Stimulated activated CD4-positive, alpha-beta T cell treated with anti-CD3 and anti-CD28 coated beads, Interleukin-1b, Interleukin-23, amount 100 ng/mL, for 4 hours (primary cell): ENCODE results near the gene EGLN3.

Source experiments
- DNase-seq, 2 donors: peaks; one replicate each; pipeline ENCODE4 v3.0.0-alpha.2; 2020; ENCODE audit warnings: low read depth in 2 of 2

EGLN3 gene

DNA sequence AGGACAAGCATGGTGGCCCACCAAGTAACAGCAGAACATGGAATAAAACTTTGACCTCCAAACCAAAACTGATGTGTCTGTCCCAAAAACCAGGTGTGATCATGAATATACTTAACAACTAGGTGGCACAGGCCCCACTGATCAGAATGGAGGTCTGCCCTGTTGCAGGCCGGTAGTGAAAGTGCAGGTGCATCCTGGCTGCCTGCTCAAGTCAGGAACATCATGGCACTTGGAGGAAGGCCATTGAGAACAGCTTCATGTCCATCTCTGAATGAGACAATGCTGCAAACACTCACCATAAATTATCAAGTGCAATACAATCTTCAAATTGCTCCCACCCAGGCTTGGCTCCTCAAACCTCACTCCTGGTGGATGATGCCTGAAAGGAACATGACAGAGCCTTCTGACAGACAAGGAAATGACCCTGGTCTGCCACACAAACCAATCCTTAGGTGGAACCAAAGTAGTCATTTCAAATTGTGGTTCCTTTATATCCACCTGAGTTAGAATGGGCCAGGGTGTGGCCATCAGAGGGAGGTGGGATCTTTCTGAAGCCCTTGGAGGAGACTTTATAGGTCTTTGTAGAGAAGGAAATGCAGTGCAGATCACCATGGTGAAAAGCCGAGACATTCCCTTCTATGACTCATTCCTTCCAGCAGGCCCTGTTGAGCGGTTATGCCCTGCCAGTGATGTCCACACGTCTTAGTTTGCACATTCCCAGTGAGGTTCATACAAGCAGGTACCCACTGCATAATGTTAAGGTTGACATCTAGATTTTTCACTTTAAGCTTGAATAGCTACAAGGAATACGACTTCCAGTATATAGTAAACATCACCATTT lies 36.0 kb downstream of the EGLN3 start:
- DNase-seq, result no peak

DNA sequence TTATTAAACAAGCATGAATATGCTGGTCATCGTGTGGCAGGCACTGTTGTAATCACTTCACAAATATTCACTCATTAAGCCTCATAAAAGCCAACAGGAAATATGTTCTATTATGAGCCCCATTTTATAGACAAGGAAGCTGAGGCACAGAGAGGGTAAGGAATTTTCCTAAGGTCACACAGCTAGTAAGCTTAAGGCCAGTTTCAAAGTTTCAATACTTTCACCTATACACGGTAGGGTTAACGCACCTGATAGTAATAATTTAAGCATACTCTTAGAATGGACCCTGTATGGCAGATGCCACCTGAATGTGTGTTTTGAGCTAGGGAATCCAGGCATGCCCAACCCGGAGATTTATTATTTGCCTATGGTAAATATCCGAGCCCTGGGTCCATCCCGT lies 39.8 kb downstream of the EGLN3 start:
- no peak for DNase-seq

DNA sequence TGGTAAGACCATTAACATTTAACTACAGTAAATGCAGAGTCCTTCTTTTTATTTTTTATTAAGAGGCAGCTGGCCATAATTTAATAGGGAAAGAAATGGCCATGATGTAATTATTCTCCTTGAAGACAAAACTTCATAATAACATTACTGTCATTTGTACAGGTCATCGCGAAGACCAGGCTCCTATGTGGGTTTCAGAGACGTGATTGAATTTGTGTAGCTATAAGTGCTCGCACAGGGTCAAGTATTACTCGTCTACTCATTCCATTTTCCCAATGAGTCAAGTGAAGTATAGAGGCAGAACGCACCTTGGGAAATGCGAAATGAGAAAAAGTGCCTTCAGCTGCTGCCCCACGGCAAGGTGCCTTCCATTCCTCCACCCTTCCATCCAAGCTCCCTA lies 40.4 kb downstream of the EGLN3 start:
- no peak for DNase-seq

DNA sequence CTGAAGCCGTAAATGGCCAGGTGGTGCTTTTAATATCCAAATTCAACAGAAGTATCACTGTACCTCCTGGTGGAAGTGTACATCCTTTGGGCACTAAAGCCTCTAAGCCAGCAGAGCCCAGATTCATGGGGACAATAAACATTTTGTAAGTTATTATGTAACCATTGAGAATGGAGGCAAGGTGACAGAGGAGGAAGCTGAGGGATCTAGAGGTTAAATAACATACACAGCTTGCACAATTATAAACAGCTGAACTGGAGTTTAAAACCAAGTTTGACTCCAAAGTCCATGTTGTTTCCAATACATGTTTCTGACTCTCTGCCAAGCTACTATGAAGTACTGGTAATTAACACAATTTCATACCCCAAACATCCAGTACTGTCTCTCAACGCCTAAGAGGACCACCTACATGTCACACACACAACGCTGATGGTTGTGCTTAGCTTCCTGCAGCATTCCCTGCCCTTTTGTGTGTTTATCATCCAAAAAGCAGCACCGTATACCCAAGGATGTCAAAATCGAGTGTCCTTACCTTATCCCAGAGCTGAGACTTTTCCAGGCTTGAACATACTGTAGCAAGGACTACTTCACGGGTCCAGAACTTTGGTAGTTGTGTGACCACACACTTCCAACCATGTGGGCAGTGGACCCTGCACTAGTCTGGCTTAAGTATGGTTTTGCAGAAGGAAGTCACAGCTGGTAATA lies 41.3 kb downstream of the EGLN3 start:
- no peak for DNase-seq

DNA sequence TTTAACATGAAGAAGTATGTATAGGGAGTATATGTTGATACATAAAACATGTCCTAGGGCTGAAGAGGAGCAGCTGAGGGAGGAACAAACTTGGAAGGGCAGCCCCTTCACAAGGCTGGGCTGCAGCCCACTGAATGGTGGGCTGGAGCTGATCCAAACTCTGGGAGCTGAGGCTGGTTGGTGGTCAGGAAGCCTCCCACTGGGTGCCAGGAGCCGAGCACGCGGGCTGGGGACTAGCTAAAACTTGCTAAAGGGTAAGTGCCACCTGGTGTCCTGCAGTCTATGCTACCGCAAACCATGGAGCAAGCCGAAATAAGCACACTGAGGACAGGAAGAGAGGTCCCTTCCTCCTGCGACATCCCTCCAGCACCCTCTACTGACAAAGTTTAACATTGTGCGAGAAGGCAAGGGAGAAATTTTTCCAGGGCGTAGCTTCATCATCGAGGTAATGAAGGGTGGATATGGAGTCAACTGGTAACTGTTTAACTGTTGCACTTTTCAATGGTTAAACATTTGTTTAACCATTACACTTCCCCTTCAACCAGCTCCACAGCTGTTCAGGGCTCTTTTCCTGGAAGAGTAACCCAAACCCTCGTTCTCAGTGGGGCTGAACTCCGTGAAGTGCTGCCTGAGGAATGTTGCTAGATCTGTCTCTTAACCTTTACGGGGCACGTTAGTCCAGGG lies 42.2 kb downstream of the EGLN3 start:
- DNase-seq, result no peak

DNA sequence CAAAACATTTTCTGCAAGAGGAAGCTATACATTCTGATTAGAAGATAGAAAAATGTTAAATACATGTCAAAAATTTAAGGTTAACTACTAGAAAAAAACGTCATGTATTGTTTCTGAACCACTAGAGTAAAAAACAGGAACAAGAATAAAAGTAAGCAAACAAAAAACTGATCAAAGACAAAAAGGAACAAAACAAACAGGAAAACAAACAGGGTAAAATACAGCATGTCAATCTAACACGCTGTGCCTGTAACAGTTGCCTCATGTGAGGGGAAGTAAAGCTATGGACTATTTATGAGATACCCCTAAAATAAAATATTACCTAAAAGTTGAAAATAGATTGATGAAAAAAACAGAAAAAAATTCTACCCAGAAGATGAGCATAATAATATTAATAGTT lies 43.9 kb downstream of the EGLN3 start:
- no peak for DNase-seq

DNA sequence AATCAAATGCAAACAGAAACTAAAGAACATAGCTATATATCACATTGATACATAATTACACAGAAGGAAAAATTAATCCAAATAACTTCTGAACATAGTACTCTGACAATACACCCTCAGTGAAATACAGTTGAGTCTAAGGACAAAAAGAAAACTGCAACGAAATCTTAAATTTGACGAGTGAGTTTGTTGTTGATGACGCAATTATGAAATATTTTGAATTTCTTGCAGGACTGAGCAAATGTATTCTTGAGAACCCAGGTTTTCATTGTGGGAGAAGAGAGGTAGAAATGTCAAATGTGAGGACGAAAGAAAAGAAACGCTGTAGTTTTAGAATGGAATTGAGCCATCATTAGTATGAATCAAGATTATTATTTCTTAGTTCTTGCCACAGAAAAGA lies 46.3 kb downstream of the EGLN3 start:
- DNase-seq, result no peak

DNA sequence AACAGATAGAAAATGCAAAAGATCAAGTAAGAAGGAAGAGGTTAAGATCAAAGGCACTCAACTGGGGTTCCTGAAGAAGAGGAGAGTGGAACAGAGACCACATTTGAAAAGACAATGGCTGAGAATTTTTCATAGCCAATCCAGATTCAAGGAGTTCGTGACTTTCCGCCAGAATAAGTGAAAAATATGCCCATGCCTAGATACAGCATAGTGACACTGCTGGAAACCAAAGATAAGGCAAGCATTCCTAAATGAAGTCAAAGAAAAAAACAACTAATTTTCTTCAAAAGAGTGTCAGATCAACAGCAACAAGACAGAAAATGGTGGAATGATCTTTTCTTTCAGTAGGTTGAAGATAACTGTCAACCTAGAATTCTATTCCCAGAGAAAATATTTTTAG lies 47.5 kb downstream of the EGLN3 start:
- DNase-seq, result no peak

DNA sequence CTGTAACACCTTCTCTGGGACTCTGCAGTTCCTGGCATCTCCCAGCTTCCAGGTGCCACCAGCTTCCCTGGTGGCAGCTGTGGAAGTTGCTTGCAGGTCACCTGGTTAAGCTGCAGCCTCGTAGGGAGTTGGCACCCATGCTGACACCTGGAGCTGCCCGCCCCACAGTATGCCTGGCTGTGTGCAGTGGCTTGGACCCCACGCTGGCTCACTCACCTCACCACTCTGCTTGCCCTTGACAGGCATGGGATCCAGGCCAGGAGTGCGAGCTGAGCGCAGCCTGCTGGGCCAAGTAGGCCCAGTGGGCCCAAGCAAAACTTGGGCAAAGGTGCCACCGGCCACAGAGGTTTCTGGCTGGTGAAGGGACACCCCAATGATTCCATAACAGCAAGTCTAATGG lies 48.5 kb downstream of the EGLN3 start:
- no peak for DNase-seq

DNA sequence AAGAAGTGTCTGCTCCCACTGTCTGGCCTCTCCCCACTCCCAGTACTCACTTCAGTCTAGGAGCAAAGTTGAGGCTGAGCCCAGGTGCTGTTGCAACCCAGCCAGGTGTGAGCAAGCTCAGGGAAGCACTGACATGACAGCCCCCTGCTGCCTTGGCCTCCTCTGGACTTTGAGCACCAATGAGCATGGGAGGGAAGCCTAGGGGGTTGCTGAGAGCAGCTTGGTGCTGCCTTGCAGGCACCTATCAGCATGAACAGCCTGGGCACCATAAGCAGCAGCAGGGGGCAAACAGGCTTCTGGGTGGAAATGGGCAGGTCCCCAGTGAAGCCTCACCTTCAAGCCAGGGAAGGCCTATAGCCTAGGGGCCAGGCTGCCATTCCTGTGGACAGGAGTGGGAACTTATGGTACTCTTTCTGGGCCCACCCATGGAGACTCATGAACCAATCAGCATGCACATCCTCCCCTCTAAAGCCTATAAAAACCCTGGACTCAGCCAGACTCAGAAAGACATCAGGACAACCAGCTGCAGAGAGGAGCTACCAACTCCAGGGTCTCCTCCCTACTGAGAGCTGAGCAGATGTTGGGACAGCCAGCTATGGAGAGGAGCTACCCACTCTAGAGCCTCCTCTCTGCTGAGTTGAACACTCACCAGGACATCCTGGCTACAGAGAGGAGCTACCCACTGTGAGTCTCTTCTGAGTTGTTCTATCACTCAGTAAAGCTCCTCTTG lies 49.3 kb downstream of the EGLN3 start:
- DNase-seq, result no peak

DNA sequence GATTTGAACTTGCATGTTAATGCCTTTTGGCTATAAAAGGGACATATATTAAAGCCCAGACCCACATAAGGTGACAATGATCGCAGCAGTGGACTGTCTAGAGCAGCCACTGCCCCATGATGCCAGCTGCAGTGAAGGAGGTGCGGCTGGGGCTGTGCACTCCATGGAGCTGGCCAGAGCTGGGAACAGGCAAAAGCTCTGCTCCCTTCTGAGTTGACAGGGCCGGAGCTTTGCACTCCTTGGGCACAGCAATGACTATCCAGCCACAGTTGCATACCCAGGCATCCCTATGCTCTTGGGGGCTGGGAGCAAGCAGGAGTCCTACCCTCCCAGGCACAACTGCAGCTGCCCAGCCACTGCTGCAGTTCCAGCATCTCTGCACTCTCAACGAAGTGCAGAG lies 50.2 kb downstream of the EGLN3 start:
- DNase-seq, result no peak

DNA sequence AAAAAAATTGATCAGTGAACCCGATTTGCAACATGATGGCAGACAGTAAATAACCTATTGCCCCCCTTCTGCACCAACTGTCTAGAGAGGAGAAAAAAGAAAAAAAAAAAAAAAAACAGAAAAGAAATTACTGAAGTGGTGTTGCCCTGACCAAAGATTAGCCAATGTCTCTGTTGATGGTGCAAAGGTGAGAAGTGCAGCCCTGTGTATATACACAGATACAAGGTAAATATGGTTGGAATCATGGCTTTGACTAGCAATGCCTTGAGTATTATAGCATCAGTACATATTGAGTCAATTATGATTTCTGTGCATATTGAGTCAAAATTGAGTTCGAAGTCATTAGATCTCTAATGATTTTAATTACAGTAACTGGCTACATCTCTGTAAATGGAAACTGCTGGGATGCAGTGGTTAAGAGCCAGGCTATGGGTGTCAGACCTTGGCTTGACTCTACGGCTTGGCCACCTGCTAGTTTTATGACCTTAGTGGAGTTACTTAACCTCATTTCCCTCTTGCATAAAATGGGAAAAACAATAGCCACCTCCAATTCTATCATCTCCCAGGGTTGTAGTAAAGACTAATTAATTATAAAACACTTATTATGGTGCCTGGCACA lies 51.0 kb downstream of the EGLN3 start:
- no peak for DNase-seq

DNA sequence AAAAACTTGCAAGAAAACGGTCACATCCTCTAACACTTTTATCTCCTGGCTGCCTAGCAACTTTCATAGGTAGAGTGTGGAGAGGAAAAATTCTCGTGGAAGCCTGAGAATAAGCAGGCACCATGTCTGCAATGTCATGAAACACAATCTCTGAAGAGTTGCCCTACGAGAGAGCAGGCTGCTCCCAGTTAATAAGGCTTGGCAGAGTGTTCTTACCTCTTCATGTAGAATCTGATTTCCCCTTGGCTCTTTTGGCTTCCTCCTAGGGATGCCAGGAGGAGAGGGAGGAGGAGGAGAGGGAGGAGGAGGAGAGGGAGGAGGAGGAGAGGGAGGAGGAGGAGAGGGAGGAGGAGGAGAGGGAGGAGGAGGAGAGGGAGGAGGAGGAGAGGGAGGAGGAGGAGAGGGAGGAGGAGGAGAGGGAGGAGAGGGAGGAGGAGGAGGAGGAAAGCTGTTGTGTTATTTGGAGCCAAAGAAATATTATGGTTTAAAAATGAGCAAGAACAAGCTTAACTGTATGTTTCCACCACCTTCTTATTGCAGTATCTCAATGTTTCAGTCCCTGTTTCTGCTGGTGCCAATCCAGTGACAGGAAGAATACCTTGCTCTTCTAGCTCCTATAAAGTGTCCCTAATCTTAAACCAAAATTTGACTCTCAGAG lies 52.9 kb downstream of the EGLN3 start:
- DNase-seq, result no peak

DNA sequence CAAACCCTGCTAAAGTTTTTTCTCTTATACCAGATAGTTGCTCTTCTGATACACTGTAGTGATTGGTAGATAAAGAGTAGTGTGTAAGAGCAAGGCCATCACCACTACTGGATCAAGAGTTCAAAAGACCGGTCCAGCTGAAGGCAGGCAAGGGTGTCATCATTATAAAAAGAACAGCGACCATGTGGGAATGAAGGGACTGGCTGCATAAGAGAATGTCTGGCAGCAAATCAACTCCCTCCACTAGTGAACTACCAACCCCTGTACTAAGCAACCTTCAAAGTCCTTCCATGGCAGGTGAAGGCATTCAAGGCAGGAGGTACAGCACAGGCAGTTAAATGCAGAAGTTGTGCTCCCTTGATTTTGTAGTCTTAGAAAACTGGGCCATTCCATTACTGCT lies 53.5 kb downstream of the EGLN3 start:
- DNase-seq, result no peak

DNA sequence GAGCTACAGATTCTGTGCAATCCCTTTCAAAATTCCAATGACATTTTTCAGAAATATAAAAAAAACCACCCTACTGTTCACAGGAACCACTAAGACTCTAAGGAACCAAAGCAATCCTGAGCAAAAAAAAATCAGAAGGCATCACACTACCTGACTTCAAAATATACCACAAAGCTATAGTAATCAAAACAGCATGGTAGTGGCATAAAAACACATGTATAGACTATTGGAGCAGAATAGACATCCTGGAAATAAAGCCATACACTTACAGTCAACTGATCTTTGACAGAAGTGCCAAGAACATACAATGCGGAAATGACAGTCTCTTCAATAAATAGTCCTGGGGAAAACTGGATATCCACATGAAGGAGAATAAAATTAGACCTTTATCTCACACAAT lies 56.5 kb downstream of the EGLN3 start:
- DNase-seq, result no peak

DNA sequence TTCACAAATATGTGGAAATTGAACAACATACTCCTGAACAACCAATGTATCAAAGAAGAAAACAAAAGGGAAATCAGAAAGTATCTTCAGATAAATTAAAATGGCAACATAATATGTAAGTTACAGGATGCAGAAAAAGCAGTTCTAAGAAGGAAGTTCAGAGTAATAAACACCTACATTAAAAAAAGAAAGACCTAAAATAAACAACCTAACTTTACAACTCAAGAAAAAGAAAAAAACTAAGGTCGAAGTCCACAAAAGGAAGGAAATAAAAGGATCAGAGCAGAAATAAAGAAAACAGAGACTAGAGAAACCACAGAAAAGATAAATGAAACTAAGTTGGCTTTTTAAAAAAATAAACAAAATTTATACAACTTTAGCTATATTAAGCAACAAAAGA lies 59.2 kb downstream of the EGLN3 start:
- DNase-seq, result no peak

DNA sequence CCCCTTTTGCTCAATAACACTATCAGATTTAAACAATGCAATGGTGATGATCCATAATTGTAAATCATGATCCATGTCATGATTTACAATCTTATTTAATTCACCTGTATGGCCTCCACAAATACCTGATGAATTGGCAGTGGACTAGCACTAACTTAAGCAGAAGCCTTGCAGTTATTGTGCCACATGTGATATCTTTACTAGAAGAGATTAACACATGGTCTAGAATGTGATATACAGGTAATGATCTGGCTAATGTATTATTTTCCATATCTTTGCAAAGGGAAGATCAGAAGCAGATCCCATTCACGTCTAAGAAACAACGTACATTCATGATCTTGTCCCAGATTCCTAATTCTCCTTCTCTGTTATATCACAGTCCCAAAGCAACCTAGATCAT lies 66.0 kb downstream of the EGLN3 start:
- no peak for DNase-seq

DNA sequence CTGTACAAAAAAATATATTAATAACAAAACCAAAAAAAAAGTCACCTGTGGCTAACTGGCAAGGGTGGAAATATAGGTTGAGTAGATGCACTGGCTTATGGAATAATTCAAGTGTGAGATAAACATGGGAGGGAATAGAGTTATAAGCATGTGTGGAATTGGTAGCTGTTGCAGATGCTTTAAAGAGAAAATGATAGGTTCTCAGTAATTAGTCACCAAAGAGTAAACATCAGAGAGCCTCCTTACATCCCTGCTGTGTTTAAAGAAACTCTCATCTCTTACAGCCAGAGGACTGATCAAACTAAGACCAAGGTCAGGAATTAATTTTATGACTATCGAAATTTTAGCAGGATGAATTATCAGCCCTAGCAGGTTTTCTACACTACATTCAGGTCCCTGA lies 70.5 kb downstream of the EGLN3 start:
- no peak for DNase-seq

DNA sequence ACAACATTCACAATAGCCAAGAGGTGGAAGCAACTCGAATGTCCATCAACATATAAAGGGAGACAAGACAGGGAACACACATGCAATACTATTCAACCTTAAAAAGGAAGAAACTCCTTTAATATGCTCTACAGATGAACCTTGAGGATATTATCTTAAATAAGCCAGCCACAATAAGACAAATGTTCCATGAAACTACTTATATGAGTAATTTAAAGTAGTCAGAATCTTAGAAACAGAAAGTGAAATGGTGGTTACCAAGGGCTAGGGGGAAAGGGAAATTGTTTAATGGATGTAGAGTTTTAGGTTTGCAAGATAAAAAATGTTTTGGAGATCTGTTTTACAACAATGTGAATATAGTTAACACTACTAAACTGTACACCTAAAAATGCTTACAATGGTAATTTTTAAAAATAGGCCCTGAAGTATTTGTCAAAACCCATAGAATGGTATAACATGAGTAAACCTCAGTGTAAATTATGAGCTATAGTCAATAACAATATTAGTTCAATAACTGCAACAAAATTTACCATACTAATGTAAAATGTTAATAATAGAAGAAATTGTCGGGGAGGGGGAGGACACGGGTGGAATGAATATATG lies 71.1 kb downstream of the EGLN3 start:
- no peak for DNase-seq

DNA sequence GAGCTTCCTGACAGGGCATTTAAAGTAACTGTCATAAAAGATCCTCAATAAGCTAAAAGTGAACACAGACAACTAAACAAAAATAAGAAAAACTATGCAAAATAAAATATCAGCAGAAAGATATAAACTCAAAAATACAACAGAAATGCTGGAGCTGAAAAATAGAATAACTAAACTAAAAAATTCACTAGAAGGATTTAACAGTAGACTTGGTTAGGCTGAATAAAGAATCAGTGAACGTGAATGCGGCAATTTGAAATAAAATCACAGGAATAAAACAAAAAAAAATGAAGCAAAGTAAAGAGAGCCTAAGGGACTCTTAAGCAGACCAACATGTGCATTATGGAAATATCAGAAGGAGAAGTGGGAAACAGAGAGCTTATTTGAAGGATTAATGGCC lies 74.6 kb downstream of the EGLN3 start:
- no peak for DNase-seq
